ENCODE results near the gene MMD2. TPM values are rescaled to one million over a fixed set of nuclear protein-coding genes. Genes with fewer than 3 reads are reported as not detected.

Gene MMD2
- total RNA-seq, 4 donors from 2014 or later: not detected

- intact Hi-C loops (cut with DNase I): no loop called here
- no peak overlapping the region for H3K4me3 ChIP-seq
- no peak for DNase-seq
- TF ChIP-seq POLR2A (IDR thresholded peaks at IDR 0.05) (no peak), CTCF (IDR thresholded peaks at IDR 0.05) (no peak)
- H3K9me3 ChIP-seq: no peaks in the 10 kb centered on the region
- peaks cover 0 to 10% (median 0%) of the 10 kb centered on the region in 4 donors for H3K27me3 ChIP-seq
- no peak overlapping the region for H3K27ac ChIP-seq
- no peaks in the 10 kb centered on the region for H3K36me3 ChIP-seq
- 45 to 65% methylated on average over 14 to 22 of the region's 23 CpGs for WGBS, 2 donors
- H3K4me1 ChIP-seq: no peaks in the 10 kb centered on the region
These were observed 87.8 kb downstream of the MMD2 start for GRCh38 chr7:4871056-4871680.

DNA sequence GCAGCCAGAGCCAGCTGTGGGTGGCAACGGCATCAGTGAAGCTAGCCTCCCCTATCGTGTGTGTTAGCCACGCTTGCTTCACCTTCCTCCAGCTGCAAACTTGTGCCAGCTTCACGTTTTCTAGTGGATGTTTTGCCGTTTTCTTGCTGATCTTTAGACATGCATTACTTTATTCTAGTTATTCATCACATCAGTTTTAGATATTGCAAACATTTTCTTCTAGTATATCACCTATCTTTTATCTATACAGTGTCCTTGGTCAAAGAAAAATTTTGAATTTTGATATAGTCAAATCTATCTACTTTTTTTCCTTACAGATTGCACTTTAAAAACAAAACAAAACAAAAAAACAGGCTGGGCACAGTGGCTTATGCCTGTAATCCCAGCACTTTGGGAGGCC is 90.5 kb downstream of the MMD2 start:
- H3K27me3 ChIP-seq: peaks cover 0 to 24% (median 0%) of the 10 kb centered on the region in 4 donors
- WGBS, 2 donors: 80 to 83% methylated on average over 5 of the region's 5 CpGs
- no peaks in the 10 kb centered on the region for H3K36me3 ChIP-seq
- no peak overlapping the region for H3K27ac ChIP-seq
- intact Hi-C loops (cut with DNase I): no loop called here
- no peaks in the 10 kb centered on the region for H3K4me1 ChIP-seq
- TF ChIP-seq POLR2A (IDR thresholded peaks at IDR 0.05): no peak
- TF ChIP-seq CTCF (IDR thresholded peaks at IDR 0.05): no peak
- no peak for DNase-seq
- H3K9me3 ChIP-seq: no peaks in the 10 kb centered on the region
- H3K4me3 ChIP-seq: no peak overlapping the region

DNA sequence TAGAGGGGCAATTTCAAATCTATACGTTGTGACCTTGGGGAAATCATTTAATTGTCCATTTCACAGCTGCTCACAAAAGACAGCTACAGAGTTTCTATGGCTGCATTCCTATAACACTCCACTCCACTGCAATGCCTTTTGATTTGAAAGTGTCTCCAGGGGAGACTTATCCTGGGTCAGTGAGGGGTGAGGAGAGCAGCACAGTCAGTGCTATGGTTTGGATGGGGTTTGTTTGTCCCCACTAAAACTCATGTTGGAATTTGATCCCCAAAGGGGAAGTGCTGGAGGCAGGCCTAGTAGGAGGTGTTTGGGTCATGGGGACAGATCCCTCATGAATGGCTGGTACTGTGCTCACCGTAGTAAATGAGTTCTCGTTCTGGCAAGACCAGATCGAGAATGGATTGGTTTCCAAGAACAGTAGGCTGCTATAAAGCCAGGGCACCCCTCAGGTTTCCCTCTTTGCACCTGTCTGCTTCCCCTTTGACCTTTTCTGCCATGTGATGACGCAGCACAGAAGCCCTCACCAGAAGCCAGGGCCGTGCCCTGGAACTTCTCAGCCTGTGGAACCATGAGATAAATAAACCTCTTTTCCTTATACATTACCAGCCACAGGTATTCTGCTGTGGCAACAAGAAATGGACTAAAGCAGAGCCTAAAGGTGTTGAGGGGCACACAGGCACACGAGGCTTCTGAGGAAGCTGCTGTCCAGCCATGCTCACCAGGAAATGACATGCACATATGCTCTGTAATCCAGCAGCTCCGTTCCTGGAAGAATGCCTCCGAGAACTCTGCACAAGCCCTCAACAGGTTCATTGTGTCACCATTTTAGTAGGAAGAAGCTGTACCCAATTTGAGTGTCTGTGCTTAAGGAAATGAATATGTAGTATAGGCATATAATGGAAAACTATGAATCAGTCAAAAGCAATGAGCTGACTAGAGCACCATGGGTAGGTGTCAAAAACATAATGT is 92.2 kb downstream of the MMD2 start:
- no peak overlapping the region for H3K27ac ChIP-seq
- peaks cover 0 to 35% (median 1%) of the 10 kb centered on the region in 4 donors for H3K27me3 ChIP-seq
- no peaks in the 10 kb centered on the region for H3K36me3 ChIP-seq
- no peak overlapping the region for H3K4me3 ChIP-seq
- DNase-seq: no peak
- intact Hi-C loops (cut with DNase I): no loop called here
- TF ChIP-seq CTCF (IDR thresholded peaks at IDR 0.05): no peak
- TF ChIP-seq POLR2A (IDR thresholded peaks at IDR 0.05): no peak
- WGBS, 2 donors: 83% methylated on average over 6 to 8 of the region's 9 CpGs
- H3K4me1 ChIP-seq: peaks cover 0 to 3% (median 0%) of the 10 kb centered on the region in 3 donors
- no peaks in the 10 kb centered on the region for H3K9me3 ChIP-seq

- Histone ChIP-seq H3K9me3 (no peaks in the 10 kb centered on the region), H3K36me3 (no peaks in the 10 kb centered on the region), H3K27me3 (peaks cover 0 to 45% (median 2%) of the 10 kb centered on the region in 4 donors), H3K4me3 (peak overlapping the region; percentile 8 to 58 (median 38)), H3K27ac (no peak overlapping the region), H3K4me1 (peaks cover 0 to 5% (median 0%) of the 10 kb centered on the region in 3 donors)
- no peak for TF ChIP-seq CTCF (IDR thresholded peaks at IDR 0.05)
- TF ChIP-seq POLR2A (IDR thresholded peaks at IDR 0.05): no peak
- WGBS, 2 donors: 88 to 90% methylated on average over 12 to 14 of the region's 14 CpGs
- intact Hi-C loops (cut with DNase I): no loop called here
- DNase-seq: no peak
These were observed 96.8 kb downstream of the MMD2 start for GRCh38 chr7:4862156-4862555.

- DNase-seq: no peak
- peaks cover 0 to 45% (median 2%) of the 10 kb centered on the region in 4 donors for H3K27me3 ChIP-seq
- intact Hi-C loops (cut with DNase I): no loop called here
- no peaks in the 10 kb centered on the region for H3K36me3 ChIP-seq
- no peaks in the 10 kb centered on the region for H3K9me3 ChIP-seq
- H3K4me1 ChIP-seq: peaks cover 0 to 5% (median 0%) of the 10 kb centered on the region in 3 donors
- H3K4me3 ChIP-seq: peak within 1 kb of the TSS; percentile 8 to 58 (median 38)
- 21 to 22% methylated on average over 17 to 24 of the region's 46 CpGs for WGBS, 2 donors
- H3K27ac ChIP-seq: no peak within 1 kb of the TSS
- no peak for TF ChIP-seq POLR2A (IDR thresholded peaks at IDR 0.05)
- TF ChIP-seq CTCF (IDR thresholded peaks at IDR 0.05): no peak
These were observed 97.3 kb downstream of the MMD2 start, which contains the start of gene PAPOLB for GRCh38 chr7:4861673-4862072. Gene PAPOLB, minus strand, starts transcription at chr7:4862030. Its CDS starts 220 bp downstream, at chr7:4861810.
